ENCODE data around the gene RFX2. TPM values are rescaled to one million over a fixed set of nuclear protein-coding genes. Genes with fewer than 3 reads are reported as not detected.

RFX2 gene
- total and polyA plus RNA-seq, 9 of the 15 experiments (the other 6 are each of a cell fraction or from before 2014, with no cell fraction given) = 3.6 to 18.7 (median 8.7) TPM

GRCh38 chr19:6095760-6096159 is 14.5 kb downstream of the RFX2 start:
- POLR2A ChIA-PET = interaction anchor here (1.0 to 1.3 kb wide), 2 partner anchors 11 to 28 kb away, joined by 3 to 4 read pairs; no protein-coding TSS in a partner anchor
- no peak for FAIRE-seq
- Histone ChIP-seq H3K9ac (ENCODE audit: insufficient read depth in 1 of 2, low read depth in 2 of 2, low read length in 2 of 2) (no peak overlapping the region), H3K4me1 (replicated peaks in 1 of 2; ENCODE audit: control insufficient read depth in 2 of 2, insufficient read depth in 2 of 2, low read length in 2 of 2) (peaks cover 20 to 32% of the 10 kb centered on the region in 2 experiments), H3K4me3 (no peak overlapping the region), H3K4me2 (ENCODE audit: insufficient read depth, low read length) (no peak overlapping the region), H3K9me3 (replicated peaks; ENCODE audit: control insufficient read depth, insufficient read depth, low read depth, low read length) (no peaks in the 10 kb centered on the region), H3K36me3 (ENCODE audit: control insufficient read depth, insufficient read depth, low read length) (no peaks in the 10 kb centered on the region), H3K9me1 (ENCODE audit: control insufficient read depth, insufficient read depth, low read length) (no peaks in the 10 kb centered on the region), H2AFZ (ENCODE audit: low read depth, low read length) (no peak overlapping the region), H3K79me2 (ENCODE audit: control insufficient read depth, insufficient read depth, low read length) (peaks cover 18% of the 10 kb centered on the region), H3K27me3 (ENCODE audit: control insufficient read depth in 2 of 2, insufficient read depth in 2 of 2, low read length in 2 of 2) (no peaks in the 10 kb centered on the region), H3K27ac (ENCODE audit: extremely low read depth, low read depth, low read length) (no peak overlapping the region), H4K20me1 (replicated peaks; ENCODE audit: control insufficient read depth, insufficient read depth, low read length) (no peaks in the 10 kb centered on the region)
- intact Hi-C loops (cut with micrococcal nuclease) (no loop called here), in situ Hi-C loops (cut with MboI) (no loop called here)
- ATAC-seq = no peak
- CTCF ChIA-PET (ENCODE audit: low intra/inter-chr PET ratio) = no interaction called here
- no peak for DNase-seq (ENCODE audit: extremely low read depth in 1 of 4, low spot score in 3 of 4)
- BruUV-seq (replicated peaks) = no TSS peak
- WGBS (ENCODE audit: insufficient coverage, low coverage, missing lambda C conversion rate) = 58% methylated on average over 4 of the region's 4 CpGs
- TF ChIP-seq TGIF2 (CRISPR knock-in tag; IDR thresholded peaks at IDR 0.05) (no peak), ZNF586 (CRISPR knock-in tag; conservative IDR thresholded peaks at IDR 0.05) (no peak), MCM5 (IDR thresholded peaks at IDR 0.05; ENCODE audit: low read depth) (no peak), CREB3L1 (IDR thresholded peaks at IDR 0.05; ENCODE audit: borderline replicate concordance, low read depth) (no peak), JUND (IDR thresholded peaks at IDR 0.05; ENCODE audit: borderline replicate concordance, low read depth, low read length) (no peak), JUND (tag; IDR thresholded peaks at IDR 0.05; ENCODE audit: borderline replicate concordance, low read depth, low read length) (no peak), DLX4 (CRISPR knock-in tag; IDR thresholded peaks at IDR 0.05) (no peak), GTF2E2 (tag; IDR thresholded peaks at IDR 0.05) (no peak), STAT6 (CRISPR knock-in tag; IDR thresholded peaks at IDR 0.05) (no peak), MLX (CRISPR knock-in tag; conservative IDR thresholded peaks at IDR 0.05) (no peak), PCBP1 (IDR thresholded peaks at IDR 0.05; ENCODE audit: low read depth, low read length, poor library complexity, severe bottlenecking) (no peak)
